GM18873 (cell line): ENCODE data around the gene OR10P1.
"Not testable (repeated sequence)": the region's sequence is repeated elsewhere in the genome, so short reads cannot be mapped to it uniquely, and the experiment has no call there.

Source experiments
- ATAC-seq: cut with Tn5 transposase; IDR thresholded peaks from one replicate; pipeline ENCODE4 v1.9.1; 2021; ENCODE audit warnings: mild to moderate bottlenecking, moderate library complexity, moderate number of reproducible peaks; ENCODE audit not compliant: unreplicated experiment, low FRiP score

The OR10P1 gene

GRCh38 chr12:55650620-55651298 lies 14.1 kb downstream of the OR10P1 start:
- not testable (repeated sequence) for ATAC-seq

- no peak for ATAC-seq
Observed at GRCh38 chr12:55651299-55651683, 14.6 kb downstream of the OR10P1 start.

GRCh38 chr12:55652352-55652751 lies 15.7 kb downstream of the OR10P1 start:
- ATAC-seq, result no peak

- no peak for ATAC-seq
Observed at GRCh38 chr12:55653031-55653430, 16.3 kb downstream of the OR10P1 start.

GRCh38 chr12:55654511-55655214 lies 18.0 kb downstream of the OR10P1 start:
- no peak for ATAC-seq

GRCh38 chr12:55657212-55657611 lies 20.5 kb downstream of the OR10P1 start:
- no peak for ATAC-seq

GRCh38 chr12:55658212-55658611 lies 21.5 kb downstream of the OR10P1 start:
- ATAC-seq, result no peak

GRCh38 chr12:55658635-55659391 lies 22.1 kb downstream of the OR10P1 start:
- ATAC-seq, result no peak

GRCh38 chr12:55659486-55660385 lies 23.0 kb downstream of the OR10P1 start:
- no peak for ATAC-seq

- ATAC-seq, result no peak
Observed at GRCh38 chr12:55663391-55663790, 26.7 kb downstream of the OR10P1 start.

- ATAC-seq, result no peak
Observed at GRCh38 chr12:55664826-55665225, 28.1 kb downstream of the OR10P1 start.

- ATAC-seq, result no peak
Observed at GRCh38 chr12:55666508-55666907, 29.8 kb downstream of the OR10P1 start.

- ATAC-seq, result no peak
Observed at GRCh38 chr12:55670276-55670675, 33.6 kb downstream of the OR10P1 start.

GRCh38 chr12:55671746-55672145 lies 35.1 kb downstream of the OR10P1 start:
- ATAC-seq, result no peak

- peak; percentile 98 for ATAC-seq
Observed at GRCh38 chr12:55673638-55674037, 36.9 kb downstream of the OR10P1 start.

GRCh38 chr12:55675666-55676065 lies 39.0 kb downstream of the OR10P1 start:
- ATAC-seq, result no peak

- ATAC-seq, result no peak
Observed at GRCh38 chr12:55676707-55677106, 40.0 kb downstream of the OR10P1 start.

- no peak for ATAC-seq
Observed at GRCh38 chr12:55679691-55680090, 43.0 kb downstream of the OR10P1 start.

GRCh38 chr12:55681142-55682077 lies 44.7 kb downstream of the OR10P1 start:
- ATAC-seq, result no peak
